Liver (tissue), 9 donors: ENCODE results near the gene CPSF6. TPM values are rescaled to one million over a fixed set of nuclear protein-coding genes. Genes with fewer than 3 reads are reported as not detected.

Experiments
- DNase-seq: peaks from one replicate; pipeline ENCODE4 v3.0.0-alpha.2; 2017; ENCODE audit warnings: low spot score
- H3K27ac ChIP-seq, 2 donors: one replicate each; pipeline ENCODE4 v1.7.0; 2013; ENCODE audit warnings: inconsistent platforms in 2 of 2, low read length in 2 of 2, control low read depth in 1 of 2, low read depth in 1 of 2, mild to moderate bottlenecking in 1 of 2
- H3K27me3 ChIP-seq, 4 donors: one replicate each; pipeline versions ENCODE4 v1.6.1 to v1.7.0; 2013; ENCODE audit warnings: low read length in 3 of 4, inconsistent platforms in 1 of 4, mild to moderate bottlenecking in 1 of 4, moderate library complexity in 1 of 4; ENCODE audit not compliant: control insufficient read depth in 4 of 4, insufficient read depth in 4 of 4
- H3K36me3 ChIP-seq, 4 donors: one replicate each; pipeline versions ENCODE4 v1.6.1 to v1.7.0; 2013; ENCODE audit warnings: low read length in 3 of 4, mild to moderate bottlenecking in 3 of 4, low read depth in 1 of 4, moderate library complexity in 1 of 4; ENCODE audit not compliant: control insufficient read depth in 4 of 4, insufficient read depth in 3 of 4
- H3K4me1 ChIP-seq, 4 donors: one replicate each; pipeline versions ENCODE4 v1.6.1 to v1.7.0; 2013; ENCODE audit warnings: low read length in 3 of 4, mild to moderate bottlenecking in 3 of 4, moderate library complexity in 1 of 4; ENCODE audit not compliant: control insufficient read depth in 4 of 4, insufficient read depth in 4 of 4
- H3K4me3 ChIP-seq, 3 donors: one replicate each; pipeline versions ENCODE4 v1.6.1 to v1.7.0; 2013; ENCODE audit warnings: low read length in 3 of 3, control low read depth in 1 of 3, low read depth in 1 of 3, mild to moderate bottlenecking in 1 of 3
- H3K9ac ChIP-seq, 2 donors: one replicate each; pipeline ENCODE4 v1.7.0; 2013; ENCODE audit warnings: low read length in 2 of 2, mild to moderate bottlenecking in 2 of 2, moderate library complexity in 2 of 2, control low read depth in 1 of 2, low read depth in 1 of 2
- H3K9me3 ChIP-seq, 4 donors: one replicate each; pipeline versions ENCODE4 v1.6.1 to v1.7.0; 2013; ENCODE audit warnings: low read length in 3 of 4; ENCODE audit not compliant: control insufficient read depth in 4 of 4
- ATF3 ChIP-seq: IDR thresholded peaks from 2 replicates; pipeline ENCODE4 v1.6.1; 2016; ENCODE audit warnings: antibody characterized with exemption
- CTCF ChIP-seq: fragments of 150-350 bp; IDR thresholded peaks from 2 replicates; pipeline ENCODE4 v1.5.1; 2017; ENCODE audit warnings: improper control_type of control experiment, low read depth, low read length; ENCODE audit not compliant: missing input control
- EGR1 ChIP-seq, 2 donors: IDR thresholded peaks; 2 replicates each; pipeline ENCODE4 v1.6.1; 2016 to 2018; ENCODE audit warnings: antibody characterized with exemption in 2 of 2, low read depth in 2 of 2
- FOXA1 ChIP-seq: IDR thresholded peaks from 2 replicates; pipeline ENCODE4 v1.6.1; 2016; ENCODE audit warnings: antibody characterized with exemption
- FOXA2 ChIP-seq: IDR thresholded peaks from 2 replicates; pipeline ENCODE4 v1.6.1; 2016; ENCODE audit warnings: antibody characterized with exemption
- GABPA ChIP-seq, 2 donors: IDR thresholded peaks in 1 of 2; conservative IDR thresholded peaks in 1 of 2; 2 replicates each; pipeline ENCODE4 v1.6.1; 2016; ENCODE audit warnings: antibody characterized with exemption in 2 of 2, mild to moderate bottlenecking in 1 of 2, moderate library complexity in 1 of 2
- HNF4A ChIP-seq, 2 donors: conservative IDR thresholded peaks; 2 replicates each; pipeline ENCODE4 v1.6.1; 2016; ENCODE audit warnings: antibody characterized with exemption in 2 of 2, mild to moderate bottlenecking in 2 of 2
- HNF4G ChIP-seq: IDR thresholded peaks from 2 replicates; pipeline ENCODE4 v1.6.1; 2016; ENCODE audit warnings: antibody characterized with exemption
- JUND ChIP-seq, 2 donors: IDR thresholded peaks; 2 replicates each; pipeline ENCODE4 v1.6.1; 2016; ENCODE audit warnings: antibody characterized with exemption in 2 of 2
- MAX ChIP-seq: IDR thresholded peaks from 2 replicates; pipeline ENCODE4 v1.6.1; 2016; ENCODE audit warnings: antibody characterized with exemption
- RAD21 ChIP-seq, 2 donors: IDR thresholded peaks; 2 replicates each; pipeline ENCODE4 v1.6.1; 2016; ENCODE audit warnings: antibody characterized with exemption in 2 of 2, mild to moderate bottlenecking in 2 of 2
- REST ChIP-seq: IDR thresholded peaks from 2 replicates; pipeline ENCODE4 v1.6.1; 2016; ENCODE audit warnings: antibody characterized with exemption, mild to moderate bottlenecking
- RXRA ChIP-seq, 2 donors: IDR thresholded peaks; 2 replicates each; pipeline ENCODE4 v1.6.1; 2017 to 2018; ENCODE audit warnings: antibody characterized with exemption in 2 of 2, mild to moderate bottlenecking in 1 of 2
- SP1 ChIP-seq: IDR thresholded peaks from 2 replicates; pipeline ENCODE4 v1.6.1; 2018; ENCODE audit warnings: antibody characterized with exemption, mild to moderate bottlenecking
- TAF1 ChIP-seq: conservative IDR thresholded peaks from 2 replicates; pipeline ENCODE4 v1.6.1; 2016; ENCODE audit warnings: antibody characterized with exemption, mild to moderate bottlenecking
- YY1 ChIP-seq: IDR thresholded peaks from 2 replicates; pipeline ENCODE4 v1.6.1; 2016; ENCODE audit warnings: antibody characterized with exemption, mild to moderate bottlenecking
- WGBS: extraction: QIAGEN DNeasy Blood & Tissue Kit; methylation state at CpG from one replicate; pipeline ENCODE4 v1.1.7; 2013; 5-methylcytosine and 5-hydroxymethylcytosine counted together
- polyA plus RNA-seq, 2 donors: library from polyadenylated mRNA; stranded (reverse) in 1 of 2; unstranded in 1 of 2; fragments of 200-250 nt in 1 of 2; fragments of >200 nt in 1 of 2; fragmentation: Nextera tagmentation in 1 of 2; extraction: Ambion mirVana in 1 of 2; gene quantifications; one replicate each; pipeline versions ENCODE4 v1.2.1 to v1.2.3, GENCODE V29; 2013 to 2015
- total RNA-seq, 2 donors: library from RNA; depleted of rRNA; stranded (reverse); fragments of >200 nt; gene quantifications; one replicate each; pipeline ENCODE4 v1.2.3, GENCODE V29; 2014
- donor health status: healthy.
- donor health status: healthy.
- donor health status: healthy.
- donor health status: healthy.
- donor health status: healthy.

The CPSF6 gene
- total and polyA plus RNA-seq, 4 donors, result 10.8 to 21.1 (median 17.4) TPM

GRCh38 chr12:69254862-69255261 lies 15.5 kb downstream of the CPSF6 start (continued):
- TF ChIP-seq REST (no peak), GABPA (IDR thresholded peaks at IDR 0.05 in 1 of 2, conservative IDR thresholded peaks at IDR 0.05 in 1 of 2) (no peak), CTCF (no peak), TAF1 (no peak), JUND (IDR thresholded peaks at IDR 0.05) (no peak)

GRCh38 chr12:69258655-69259054 lies 19.3 kb downstream of the CPSF6 start:
- Histone ChIP-seq H3K4me1 (peaks cover 0 to 5% (median 0%) of the 10 kb centered on the region in 4 donors), H3K27me3 (no peaks in the 10 kb centered on the region), H3K9me3 (no peaks in the 10 kb centered on the region), H3K9ac (no peak overlapping the region), H3K36me3 (peaks cover 6 to 65% (median 47%) of the 10 kb centered on the region in 4 donors), H3K27ac (no peak overlapping the region), H3K4me3 (no peak overlapping the region)
- TF ChIP-seq SP1 (no peak), RXRA (IDR thresholded peaks at IDR 0.05) (no peak), GABPA (IDR thresholded peaks at IDR 0.05 in 1 of 2, conservative IDR thresholded peaks at IDR 0.05 in 1 of 2) (no peak), RAD21 (IDR thresholded peaks at IDR 0.05) (no peak), FOXA2 (no peak), TAF1 (no peak), FOXA1 (no peak), MAX (no peak), JUND (IDR thresholded peaks at IDR 0.05) (no peak), HNF4A (conservative IDR thresholded peaks at IDR 0.05) (no peak), YY1 (no peak)
- WGBS, result 95% methylated on average over 10 of the region's 10 CpGs
- DNase-seq, result no peak

GRCh38 chr12:69262264-69262974 lies 23.1 kb downstream of the CPSF6 start:
- DNase-seq, result no peak
- peaks cover 6 to 64% (median 46%) of the 10 kb centered on the region in 4 donors for H3K36me3 ChIP-seq
- TF ChIP-seq HNF4G, result no peak
- no peak for TF ChIP-seq JUND (IDR thresholded peaks at IDR 0.05)
- no peak for TF ChIP-seq REST
- no peak for TF ChIP-seq GABPA (IDR thresholded peaks at IDR 0.05 in 1 of 2, conservative IDR thresholded peaks at IDR 0.05 in 1 of 2)
- no peak for TF ChIP-seq ATF3
- no peak for TF ChIP-seq YY1
- TF ChIP-seq HNF4A (conservative IDR thresholded peaks at IDR 0.05), result no peak
- TF ChIP-seq RXRA (IDR thresholded peaks at IDR 0.05), result no peak
- TF ChIP-seq EGR1 (IDR thresholded peaks at IDR 0.05; ENCODE audit: low read depth in 2 of 2), result no peak
- TF ChIP-seq FOXA2, result no peak
- TF ChIP-seq FOXA1, result no peak
- no peak for TF ChIP-seq CTCF
- no peak for TF ChIP-seq RAD21 (IDR thresholded peaks at IDR 0.05)
- TF ChIP-seq SP1, result no peak

More at GRCh38 chr12:69262264-69262974, 23.1 kb downstream of the CPSF6 start:
- no peak overlapping the region for H3K9ac ChIP-seq
- 98% methylated on average over 20 of the region's 20 CpGs for WGBS
- no peaks in the 10 kb centered on the region for H3K27me3 ChIP-seq
- H3K4me3 ChIP-seq, result no peak overlapping the region
- H3K4me1 ChIP-seq, result no peaks in the 10 kb centered on the region
- no peak overlapping the region for H3K27ac ChIP-seq
- no peaks in the 10 kb centered on the region for H3K9me3 ChIP-seq
